RWPE1 (cell line): ENCODE data around the gene CACNG6.

Source experiments
- CTCF ChIA-PET: fragments of 350-600 bp; sonication (Branson Sonifier 250); formaldehyde crosslinking; extraction: SDS; loops from one replicate; lab custom pipeline; 2021; lab: Yijun Ruan, JAX
- POLR2A ChIA-PET: fragments of 400-600 bp; formaldehyde crosslinking; extraction: SDS; loops from one replicate; lab custom pipeline; 2020; ENCODE audit warnings: antibody characterized with exemption; ENCODE audit not compliant: low non-redundant PET; lab: Yijun Ruan, JAX
- DNase-seq: peaks from one replicate; pipeline ENCODE4 v3.0.0; 2012; ENCODE audit warnings: low spot score
- H3K27ac ChIP-seq: fragments of 450-650 bp; 2 replicates; pipeline ENCODE4 v1.5.1; 2017
- TF ChIP-seq, protein P1 (sequence below): fragments of 450-650 bp; conservative IDR thresholded peaks from 2 replicates; pipeline ENCODE4 v1.5.1; 2017; ENCODE audit warnings: low read depth, mild to moderate bottlenecking

CACNG6 gene

GRCh38 chr19:54045771-54046170 lies 54.3 kb downstream of the CACNG6 start:
- CTCF ChIA-PET, result no interaction called here
- TF ChIP-seq, protein P1, sequence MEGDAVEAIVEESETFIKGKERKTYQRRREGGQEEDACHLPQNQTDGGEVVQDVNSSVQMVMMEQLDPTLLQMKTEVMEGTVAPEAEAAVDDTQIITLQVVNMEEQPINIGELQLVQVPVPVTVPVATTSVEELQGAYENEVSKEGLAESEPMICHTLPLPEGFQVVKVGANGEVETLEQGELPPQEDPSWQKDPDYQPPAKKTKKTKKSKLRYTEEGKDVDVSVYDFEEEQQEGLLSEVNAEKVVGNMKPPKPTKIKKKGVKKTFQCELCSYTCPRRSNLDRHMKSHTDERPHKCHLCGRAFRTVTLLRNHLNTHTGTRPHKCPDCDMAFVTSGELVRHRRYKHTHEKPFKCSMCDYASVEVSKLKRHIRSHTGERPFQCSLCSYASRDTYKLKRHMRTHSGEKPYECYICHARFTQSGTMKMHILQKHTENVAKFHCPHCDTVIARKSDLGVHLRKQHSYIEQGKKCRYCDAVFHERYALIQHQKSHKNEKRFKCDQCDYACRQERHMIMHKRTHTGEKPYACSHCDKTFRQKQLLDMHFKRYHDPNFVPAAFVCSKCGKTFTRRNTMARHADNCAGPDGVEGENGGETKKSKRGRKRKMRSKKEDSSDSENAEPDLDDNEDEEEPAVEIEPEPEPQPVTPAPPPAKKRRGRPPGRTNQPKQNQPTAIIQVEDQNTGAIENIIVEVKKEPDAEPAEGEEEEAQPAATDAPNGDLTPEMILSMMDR, result no peak
- POLR2A ChIA-PET, result no interaction called here
- no peak for DNase-seq
- H3K27ac ChIP-seq, result no peak overlapping the region

DNA sequence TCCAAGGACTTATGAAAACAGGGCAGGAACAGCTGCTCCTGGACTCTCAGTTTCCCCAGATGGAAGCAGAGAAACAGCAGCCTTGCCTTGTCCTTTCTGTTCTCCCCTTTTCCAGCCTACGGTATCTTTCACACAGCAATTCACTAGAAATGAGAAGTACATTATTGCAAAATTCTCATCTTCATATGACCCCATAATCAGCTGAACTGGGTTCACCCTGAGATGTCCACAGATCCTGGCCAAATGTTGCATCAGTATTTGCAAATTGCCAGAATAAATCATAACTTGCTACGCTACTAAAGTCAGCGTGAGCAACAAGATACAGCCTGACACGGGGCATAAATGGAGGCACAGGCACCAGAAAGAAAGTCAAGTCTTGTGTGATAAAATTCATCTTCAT lies 56.2 kb downstream of the CACNG6 start:
- H3K27ac ChIP-seq, result no peak overlapping the region
- ChIA-PET CTCF (no interaction called here), POLR2A (no interaction called here)
- TF ChIP-seq, protein P1, result no peak
- no peak for DNase-seq
